ENCODE measurements around the gene MSL1. TPM values are rescaled to one million over a fixed set of nuclear protein-coding genes. Genes with fewer than 3 reads are reported as not detected.

Gene MSL1
- total and polyA plus RNA-seq, 2 of the 13 experiments (the other 11 are each of a cell fraction or from before 2014, with no cell fraction given) = 63.8 to 88.5 TPM

- TF ChIP-seq ZNF33A (CRISPR knock-in tag; IDR thresholded peaks at IDR 0.05; ENCODE audit: borderline replicate concordance) (0 out of 2 replicates have a peak, but pooled peaks have one; percentile 46), ZNF383 (CRISPR knock-in tag; IDR thresholded peaks at IDR 0.05; ENCODE audit: borderline replicate concordance) (no peak), GLI4 (CRISPR knock-in tag; IDR thresholded peaks at IDR 0.05; ENCODE audit: borderline replicate concordance) (0 out of 2 replicates have a peak, but pooled peaks have one; percentile 23), SETDB1 (CRISPR knock-in tag; IDR thresholded peaks at IDR 0.05; ENCODE audit: borderline replicate concordance) (0 out of 2 replicates have a peak, but pooled peaks have one; percentile 13), ZBTB21 (CRISPR knock-in tag; IDR thresholded peaks at IDR 0.05) (peak; percentile 60; the same call in 1 of the 2 replicates), SNAPC2 (CRISPR knock-in tag; IDR thresholded peaks at IDR 0.05) (peak; percentile 42), SKI (IDR thresholded peaks at IDR 0.05; ENCODE audit: partially characterized antibody) (peak; percentile 51), ZNF337 (CRISPR knock-in tag; IDR thresholded peaks at IDR 0.05; ENCODE audit: borderline replicate concordance, low read depth) (peak; percentile 86; the same call in 1 of the 2 replicates), KDM5B (CRISPR knock-in tag; IDR thresholded peaks at IDR 0.05; ENCODE audit: borderline replicate concordance) (peak; percentile 94), TAF1 (CRISPR knock-in tag; IDR thresholded peaks at IDR 0.05) (peak; percentile 52; the same call in 1 of the 2 replicates), MIXL1 (CRISPR knock-in tag; IDR thresholded peaks at IDR 0.05) (peak; percentile 95), SP5 (CRISPR knock-in tag; IDR thresholded peaks at IDR 0.05; ENCODE audit: borderline replicate concordance, low read depth) (peak; percentile 100), TP53 (CRISPR knock-in tag; conservative IDR thresholded peaks at IDR 0.05) (peak; percentile 26; the same call in 1 of the 2 replicates), ZNF674 (CRISPR knock-in tag; IDR thresholded peaks at IDR 0.05; ENCODE audit: low read depth) (peak; percentile 98; the same call in 1 of the 2 replicates), ZNF7 (CRISPR knock-in tag; IDR thresholded peaks at IDR 0.05) (no peak), ZNF431 (CRISPR knock-in tag; IDR thresholded peaks at IDR 0.05; ENCODE audit: borderline replicate concordance, low read depth) (peak; percentile 96; the same call in 1 of the 2 replicates), TCF12 (IDR thresholded peaks at IDR 0.05) (no peak), TCF12 (CRISPR knock-in tag; IDR thresholded peaks at IDR 0.05) (peak; percentile 89; the same call in 1 of the 2 replicates), GRHL1 (CRISPR knock-in tag; conservative IDR thresholded peaks at IDR 0.05) (no peak), STAG1 (CRISPR knock-in tag; IDR thresholded peaks at IDR 0.05) (no peak), SIX4 (CRISPR knock-in tag; IDR thresholded peaks at IDR 0.05) (peak; percentile 79; the same call in 1 of the 2 replicates), HNRNPH1 (optimal IDR thresholded peaks at IDR 0.05; ENCODE audit: low read depth, low read length) (no peak), ZBTB33 (CRISPR knock-in tag; IDR thresholded peaks at IDR 0.05) (peak; percentile 76), ZBTB42 (CRISPR knock-in tag; IDR thresholded peaks at IDR 0.05) (peak; percentile 90), GTF3A (CRISPR knock-in tag; conservative IDR thresholded peaks at IDR 0.05) (peak; percentile 92; the same call in 1 of the 2 replicates), HINFP (CRISPR knock-in tag; IDR thresholded peaks at IDR 0.05; ENCODE audit: low read depth) (peak; percentile 96)
Observed at GRCh38 chr17:40098846-40099618, 22.7 kb upstream of the MSL1 start (continued).
